ENCODE measurements around the gene MTRF1. TPM values are rescaled to one million over a fixed set of nuclear protein-coding genes. Genes with fewer than 3 reads are reported as not detected.
"Not testable (repeated sequence)": the region's sequence is repeated elsewhere in the genome, so short reads cannot be mapped to it uniquely, and the experiment has no call there.

Gene MTRF1
- total and polyA plus RNA-seq, 8 donors: 6.5 to 19.8 (median 10.4) TPM

- Histone ChIP-seq H3K36me3 (no peaks in the 10 kb centered on the region), H3K27ac (no peak overlapping the region), H3K4me1 (no peaks in the 10 kb centered on the region), H3K4me3 (no peak overlapping the region), H3K27me3 (no peaks in the 10 kb centered on the region), H3K9me3 (no peaks in the 10 kb centered on the region)
- ATAC-seq (no peak), FAIRE-seq (no peak), DNase-seq (no peak)
- no peak for TF ChIP-seq CTCF (IDR thresholded peaks at IDR 0.05)
- WGBS, 2 donors: 83 to 86% methylated on average over 7 of the region's 7 CpGs
- intact Hi-C loops (cut with DNase I): no loop called here
Observed at GRCh38 chr13:41178040-41178439, 85.3 kb downstream of the MTRF1 start.

- no peak for ATAC-seq
- no peak overlapping the region for H3K4me3 ChIP-seq
- no peak for FAIRE-seq
- no peaks in the 10 kb centered on the region for H3K27me3 ChIP-seq
- TF ChIP-seq CTCF (IDR thresholded peaks at IDR 0.05): no peak
- no peak overlapping the region for H3K27ac ChIP-seq
- no peak for DNase-seq
- H3K9me3 ChIP-seq: no peaks in the 10 kb centered on the region
- H3K4me1 ChIP-seq: no peaks in the 10 kb centered on the region
- H3K36me3 ChIP-seq: no peaks in the 10 kb centered on the region
- intact Hi-C loops (cut with DNase I): no loop called here
- WGBS, 2 donors: 25 to 32% methylated on average over 2 of the region's 2 CpGs
Observed at GRCh38 chr13:41177616-41178015, 85.8 kb downstream of the MTRF1 start.

- intact Hi-C loops (cut with DNase I); DNase-seq; H3K9me3 ChIP-seq; FAIRE-seq; H3K36me3 ChIP-seq; H3K27me3 ChIP-seq; H3K27ac ChIP-seq; H3K4me1 ChIP-seq; ATAC-seq; H3K4me3 ChIP-seq: not testable (repeated sequence)
- 94 to 96% methylated on average over 7 to 8 of the region's 8 CpGs for WGBS, 2 donors
Observed at GRCh38 chr13:41175576-41175975, 87.8 kb downstream of the MTRF1 start.

Other genes starting within 250 kb of the MTRF1 start
- 10 to 100 TPM; 31.6 to 61.6 (median 40.6) TPM for gene ELF1, start 244.3 kb downstream of the MTRF1 start, total RNA-seq
- 10 to 100 TPM in 1 of 2 donors, 1 to 10 TPM in 1; 9.4 to 18.5 TPM for gene ELF1, start 244.3 kb downstream of the MTRF1 start, polyA plus RNA-seq
- gene WBP4, start 202.1 kb downstream of the MTRF1 start, total RNA-seq: 1 to 10 TPM; 2.1 to 5.4 (median 3.0) TPM
- gene WBP4, start 202.1 kb downstream of the MTRF1 start, polyA plus RNA-seq: 10 to 100 TPM in 1 of 2 donors, 1 to 10 TPM in 1; 5.1 to 12.2 TPM
- gene KBTBD6, start 130.8 kb downstream of the MTRF1 start, total RNA-seq: 1 to 10 TPM; 1.9 to 4.4 (median 3.8) TPM
- gene KBTBD6, start 130.8 kb downstream of the MTRF1 start, polyA plus RNA-seq: 1 to 10 TPM; 1.8 to 3.6 TPM
- 1 to 10 TPM; 2.7 to 5.9 (median 4.1) TPM for gene KBTBD7, start 69.0 kb downstream of the MTRF1 start, total RNA-seq
- gene KBTBD7, start 69.0 kb downstream of the MTRF1 start, polyA plus RNA-seq: 1 to 10 TPM; 1.9 to 3.7 TPM
- gene NAA16, start 47.7 kb upstream of the MTRF1 start, total RNA-seq: 10 to 100 TPM; 20.5 to 46.9 (median 24.0) TPM
- gene NAA16, start 47.7 kb upstream of the MTRF1 start, polyA plus RNA-seq: 10 to 100 TPM; 20.3 to 25.7 TPM
- 10 to 100 TPM in 2 of 6 donors, 1 to 10 TPM in 4; 3.2 to 15.3 (median 6.5) TPM for gene RGCC, start 194.0 kb upstream of the MTRF1 start, total RNA-seq
- 10 to 100 TPM in 1 of 2 donors, 1 to 10 TPM in 1; 7.0 to 22.9 TPM for gene RGCC, start 194.0 kb upstream of the MTRF1 start, polyA plus RNA-seq

Measured in pancreas (tissue), 10 donors.